HG03565 (cell line): ENCODE data around the gene OR2A1.
"Not testable (repeated sequence)": the region's sequence is repeated elsewhere in the genome, so short reads cannot be mapped to it uniquely, and the experiment has no call there.

ENCODE experiments used
- ATAC-seq: cut with Tn5 transposase; IDR thresholded peaks from one replicate; pipeline ENCODE4 v1.9.1; 2021; ENCODE audit warnings: mild to moderate bottlenecking, moderate library complexity; ENCODE audit not compliant: unreplicated experiment

Gene OR2A1, protein sequence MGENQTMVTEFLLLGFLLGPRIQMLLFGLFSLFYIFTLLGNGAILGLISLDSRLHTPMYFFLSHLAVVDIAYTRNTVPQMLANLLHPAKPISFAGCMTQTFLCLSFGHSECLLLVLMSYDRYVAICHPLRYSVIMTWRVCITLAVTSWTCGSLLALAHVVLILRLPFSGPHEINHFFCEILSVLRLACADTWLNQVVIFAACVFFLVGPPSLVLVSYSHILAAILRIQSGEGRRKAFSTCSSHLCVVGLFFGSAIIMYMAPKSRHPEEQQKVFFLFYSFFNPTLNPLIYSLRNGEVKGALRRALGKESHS

DNA sequence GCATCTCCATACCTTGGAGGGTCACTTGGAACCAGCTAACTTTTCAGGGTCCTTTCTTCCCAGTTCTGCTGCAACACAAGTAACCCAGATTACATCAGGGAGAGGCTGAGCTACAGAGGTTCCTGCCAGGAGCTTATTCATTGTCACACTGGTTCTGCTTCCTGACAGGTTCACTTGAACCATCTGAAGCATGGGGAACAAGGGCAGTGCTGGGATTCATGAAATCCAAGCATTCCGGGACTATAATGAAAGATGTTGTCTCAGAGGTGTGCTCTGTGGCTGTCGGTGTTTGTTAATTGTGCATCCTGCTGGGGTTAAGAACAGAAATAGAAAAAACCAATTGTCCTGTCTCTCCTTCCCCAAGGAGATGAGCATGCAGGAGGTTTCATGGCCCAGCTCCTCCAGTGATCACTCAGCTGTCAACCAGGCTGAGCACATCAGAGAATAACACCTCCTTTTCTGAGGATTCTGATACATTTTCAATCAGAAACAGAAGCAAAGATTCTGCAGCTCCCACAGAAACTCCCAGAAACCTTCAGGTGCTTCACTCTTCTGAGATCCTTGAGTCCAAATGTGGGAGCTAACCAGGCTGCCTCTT lies at the start of gene OR2A1:
Gene OR2A1 (plus strand): TSS at position 548 of the 598 bp plus-strand sequence. CDS start 5,706 bp downstream, outside the sequence.
- ATAC-seq, result not testable (repeated sequence)

DNA sequence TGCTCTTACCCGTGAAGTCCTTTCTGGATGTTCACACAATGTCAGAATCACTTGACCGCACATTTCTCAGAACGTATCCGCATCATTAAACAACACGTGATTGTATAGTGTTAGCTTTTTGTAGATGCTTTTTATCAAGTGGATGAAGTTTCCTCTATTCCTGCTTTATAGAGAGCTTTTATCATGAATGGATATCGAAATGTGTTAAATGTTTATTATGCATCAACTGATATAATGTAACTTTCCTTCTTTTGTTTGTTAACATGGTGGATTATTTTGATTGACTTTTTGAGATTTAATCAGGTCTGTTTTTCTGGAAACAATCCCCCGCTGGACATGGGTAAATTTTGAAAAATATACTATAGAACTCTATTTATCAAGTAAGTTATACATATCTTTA lies 47.5 kb upstream of the OR2A1 start, which contains the start of gene OR2A7:
Gene OR2A7 (minus strand): TSS at position 101 of the 400 bp plus-strand sequence. CDS start 5,164 bp downstream, outside the sequence.
- not testable (repeated sequence) for ATAC-seq

DNA sequence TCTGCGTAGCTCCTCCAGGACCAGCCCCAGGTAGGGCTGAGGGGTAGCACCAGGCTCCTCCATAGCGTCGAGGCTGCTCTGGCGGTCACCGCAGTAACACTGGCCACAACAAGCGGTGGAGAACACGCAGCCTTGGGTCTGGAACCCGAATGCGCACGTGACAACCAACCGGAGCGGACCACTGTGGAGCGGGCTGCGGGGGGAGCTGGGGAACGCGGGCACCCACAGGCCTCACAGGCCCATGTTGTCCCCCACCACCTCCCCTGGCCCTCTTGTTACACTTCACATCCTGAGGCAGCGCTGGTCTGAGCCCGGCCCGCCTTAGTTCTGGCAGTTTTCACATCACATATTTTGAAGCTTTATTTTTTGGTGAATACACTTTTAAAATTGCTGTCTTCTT lies 43.0 kb upstream of the OR2A1 start, which contains the start of gene CTAGE8:
Gene CTAGE8 (minus strand): TSS at position 101 of the 400 bp plus-strand sequence. CDS start 38 bp downstream, at position 63.
- ATAC-seq, result not testable (repeated sequence)

DNA sequence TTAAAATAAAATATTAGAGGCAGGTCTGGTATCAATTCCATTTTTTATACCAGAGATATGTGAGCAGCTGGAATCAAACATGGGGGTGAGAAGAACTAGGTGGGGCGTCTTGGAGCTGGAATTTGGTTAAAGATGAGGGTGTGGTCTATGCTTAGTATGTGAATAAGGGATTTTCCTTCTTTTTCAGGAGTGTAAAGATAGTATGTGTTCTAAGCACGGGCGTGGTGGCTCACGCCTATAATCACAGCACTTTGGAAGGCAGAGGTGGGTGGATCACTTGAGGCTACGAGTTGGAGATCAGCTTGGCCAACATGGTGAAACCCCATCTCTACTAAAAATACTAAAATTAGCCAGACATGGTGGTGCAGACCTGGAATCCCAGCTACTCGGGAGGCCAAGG lies 36.9 kb upstream of the OR2A1 start:
- not testable (repeated sequence) for ATAC-seq

DNA sequence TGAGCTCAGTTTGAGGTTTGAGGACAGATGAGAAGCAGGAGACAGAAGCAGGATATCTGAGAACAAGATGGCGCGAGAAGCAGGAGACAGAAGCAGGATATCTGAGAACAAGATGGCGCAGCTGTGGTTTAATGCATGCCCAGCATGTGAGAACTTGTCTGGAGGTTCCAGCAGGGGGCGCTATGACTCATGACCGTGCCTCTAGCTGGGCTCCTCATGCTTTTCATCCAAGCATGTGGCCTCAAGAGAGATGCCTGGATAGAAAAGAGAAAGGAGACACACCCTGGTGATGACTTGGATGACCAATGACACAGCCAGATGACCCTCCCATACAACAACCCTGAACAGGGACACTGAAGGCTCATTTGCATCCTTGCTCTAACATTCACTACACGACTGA lies 32.2 kb upstream of the OR2A1 start:
- ATAC-seq, result not testable (repeated sequence)

DNA sequence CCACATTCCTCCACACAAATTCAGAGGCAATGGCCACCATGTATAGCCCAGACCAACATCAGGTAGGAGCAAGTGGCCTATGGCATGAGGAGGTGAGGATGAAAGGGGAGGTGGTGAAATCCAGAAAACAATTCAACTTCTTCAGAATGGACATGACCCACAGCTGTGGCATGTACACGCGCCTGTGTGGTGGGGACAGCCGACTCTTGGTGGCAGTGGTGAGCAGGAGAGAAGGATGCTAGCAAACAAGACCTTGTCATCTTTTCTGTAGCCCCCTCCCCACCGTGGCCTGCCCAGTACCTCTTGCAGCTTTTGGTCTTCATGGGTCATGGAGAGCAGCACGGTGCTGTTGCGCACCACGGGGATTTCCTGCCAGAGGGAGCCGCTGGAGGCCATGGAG lies 30.2 kb upstream of the OR2A1 start:
- not testable (repeated sequence) for ATAC-seq

DNA sequence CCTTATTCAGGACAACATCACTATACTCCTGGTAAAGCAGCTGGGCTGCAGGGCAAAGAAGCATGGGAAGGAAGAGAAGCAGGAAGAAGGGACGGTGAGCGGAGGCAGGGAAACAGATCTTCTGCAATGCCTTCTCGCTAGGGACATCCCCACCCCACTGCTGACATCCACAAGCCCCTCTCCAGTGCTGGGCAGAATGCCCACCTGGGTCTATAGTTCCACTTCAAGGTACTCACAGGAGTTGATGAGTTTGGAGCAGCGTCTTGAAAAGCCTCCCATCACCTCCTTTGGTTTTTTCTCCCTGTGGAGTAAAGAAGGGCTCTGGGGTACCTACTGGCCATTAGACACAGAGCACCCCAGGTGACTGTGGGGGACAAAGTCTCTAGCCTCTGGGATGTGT lies 29.7 kb upstream of the OR2A1 start:
- ATAC-seq, result not testable (repeated sequence)

DNA sequence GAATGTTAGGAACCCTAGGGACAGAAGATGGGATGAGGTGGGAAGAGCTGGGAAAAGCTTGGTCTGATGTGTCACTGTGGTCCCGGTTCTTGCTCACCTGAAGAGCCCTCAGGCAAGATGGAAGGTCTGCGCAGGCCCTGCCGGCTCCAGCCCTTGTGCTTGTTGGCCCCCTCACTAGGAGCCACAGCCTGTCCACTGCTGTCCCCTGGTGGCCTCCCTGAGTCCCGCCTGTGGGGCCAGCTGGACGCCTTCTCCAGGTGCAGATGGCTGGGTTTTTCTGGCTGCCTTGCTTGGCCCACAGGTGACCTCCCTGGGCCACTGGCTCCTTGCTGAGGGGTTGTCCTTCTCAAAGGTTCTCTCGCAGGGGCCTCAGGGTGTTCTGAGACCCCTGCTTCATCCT lies 28.5 kb upstream of the OR2A1 start:
- ATAC-seq, result not testable (repeated sequence)

DNA sequence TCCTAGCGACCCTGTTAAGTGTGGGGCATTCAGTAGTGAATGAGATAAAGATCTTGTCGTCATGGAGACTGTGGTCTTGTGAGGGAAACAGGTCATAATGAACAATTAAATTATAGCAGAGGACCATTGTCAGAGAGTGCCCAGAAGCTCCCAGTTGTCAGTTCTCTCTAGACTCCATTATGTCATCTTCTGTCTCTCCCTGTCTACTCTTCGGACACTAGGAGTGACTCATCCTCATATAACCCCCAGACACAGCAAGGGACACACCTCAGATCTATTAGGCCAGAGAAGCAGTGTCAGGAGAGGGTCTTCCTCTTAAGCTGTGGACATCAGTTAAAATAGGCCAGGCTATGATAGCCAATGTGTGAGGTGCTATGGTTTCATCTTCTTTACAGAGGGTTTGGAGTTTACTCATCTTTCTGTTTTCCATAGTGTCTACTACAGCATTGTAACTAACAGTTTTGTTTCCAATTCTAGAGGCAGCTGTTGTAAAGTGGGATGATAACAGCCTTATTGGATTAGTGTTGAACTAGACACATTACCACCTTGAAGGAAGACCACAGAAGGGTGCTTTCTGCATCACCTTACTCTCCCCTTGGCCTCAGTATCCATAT lies 24.9 kb upstream of the OR2A1 start:
- not testable (repeated sequence) for ATAC-seq

DNA sequence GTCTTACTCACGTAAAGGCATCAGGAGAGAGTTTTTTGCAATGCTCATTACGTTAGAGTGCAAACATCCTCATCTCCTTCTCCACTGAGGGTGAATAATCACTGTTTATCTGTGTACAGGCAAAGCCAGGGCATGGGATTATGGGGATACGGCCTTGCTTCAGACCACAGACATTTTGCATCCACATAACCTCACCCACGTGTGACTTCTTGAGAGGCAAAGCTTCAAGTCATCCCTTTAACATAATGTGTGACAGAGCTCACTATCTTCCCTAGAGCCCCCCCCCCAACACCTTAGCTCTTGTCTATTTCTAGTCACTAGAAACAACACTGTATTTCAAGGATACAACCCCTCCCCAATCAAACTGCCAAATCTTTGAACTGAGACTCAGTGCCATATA lies 20.6 kb upstream of the OR2A1 start:
- not testable (repeated sequence) for ATAC-seq

DNA sequence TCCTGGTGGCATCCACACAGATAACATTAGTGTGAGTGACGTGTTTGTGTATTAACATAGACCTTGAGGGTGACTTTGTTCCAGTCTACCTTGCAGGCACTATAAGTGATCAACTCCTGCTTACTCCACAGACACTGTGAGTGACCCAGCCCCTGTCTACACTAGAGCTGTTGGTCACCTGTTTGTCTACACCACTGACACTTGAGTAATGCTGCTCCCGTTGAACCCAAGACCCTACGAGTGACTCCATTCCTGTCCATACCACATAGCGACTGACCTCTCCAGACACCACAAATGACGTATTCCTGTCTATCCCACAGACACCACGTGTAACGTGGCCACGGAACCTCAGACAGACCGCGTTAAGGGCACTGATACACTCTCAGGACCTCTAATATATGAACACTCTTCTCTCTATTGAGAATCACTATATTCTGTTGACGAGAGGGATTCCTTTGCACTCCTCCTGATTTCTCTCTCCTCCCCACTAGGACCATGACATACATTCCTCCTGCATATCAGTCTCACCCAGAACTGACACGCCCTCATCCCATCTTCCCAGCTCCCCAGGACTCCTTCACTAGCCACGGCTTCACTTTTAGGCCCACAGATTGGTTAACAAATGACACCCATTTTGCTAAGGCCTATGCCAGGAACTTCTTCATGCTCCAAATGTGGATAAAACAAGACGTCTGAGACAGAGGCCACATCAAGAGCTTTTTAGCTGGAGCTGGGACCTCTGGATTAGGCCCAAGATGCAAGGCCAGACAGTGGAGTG lies 19.6 kb upstream of the OR2A1 start:
- ATAC-seq, result not testable (repeated sequence)

DNA sequence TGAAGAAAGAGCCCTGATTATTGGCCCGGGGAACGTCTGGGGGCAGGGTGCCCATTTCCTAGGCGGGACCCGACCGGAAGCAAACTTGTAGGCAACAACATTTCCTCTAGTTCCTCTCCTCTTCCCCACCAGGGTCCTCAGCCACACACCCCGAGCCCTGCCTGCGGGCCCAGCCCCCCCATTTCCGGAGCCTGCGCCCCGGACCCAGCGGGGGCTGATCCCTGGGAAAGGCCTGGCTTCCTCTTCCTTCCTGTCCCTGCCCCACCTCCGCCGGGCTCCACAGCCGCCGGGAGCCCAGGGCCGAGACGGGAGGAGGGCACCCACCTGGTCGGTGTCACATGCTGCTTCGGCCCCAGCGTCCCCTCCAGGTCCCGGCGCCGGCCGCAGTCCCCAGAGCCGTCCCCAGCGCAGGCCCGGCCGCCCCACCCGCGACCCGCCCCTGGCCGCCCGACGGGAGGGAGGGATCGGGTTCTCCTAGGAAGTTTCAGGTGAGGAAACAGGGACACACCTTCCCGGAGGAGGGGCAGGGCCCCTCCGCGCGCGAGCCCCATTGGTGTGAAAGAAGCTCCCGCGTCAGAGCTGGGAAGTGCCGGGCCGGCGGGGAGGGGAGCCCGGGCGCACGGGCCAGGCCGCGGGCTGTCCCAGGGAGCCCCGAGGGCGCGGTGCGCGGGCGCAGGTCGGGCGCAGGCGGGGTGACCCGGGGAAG lies 18.3 kb upstream of the OR2A1 start:
- peak; percentile 47 for ATAC-seq

DNA sequence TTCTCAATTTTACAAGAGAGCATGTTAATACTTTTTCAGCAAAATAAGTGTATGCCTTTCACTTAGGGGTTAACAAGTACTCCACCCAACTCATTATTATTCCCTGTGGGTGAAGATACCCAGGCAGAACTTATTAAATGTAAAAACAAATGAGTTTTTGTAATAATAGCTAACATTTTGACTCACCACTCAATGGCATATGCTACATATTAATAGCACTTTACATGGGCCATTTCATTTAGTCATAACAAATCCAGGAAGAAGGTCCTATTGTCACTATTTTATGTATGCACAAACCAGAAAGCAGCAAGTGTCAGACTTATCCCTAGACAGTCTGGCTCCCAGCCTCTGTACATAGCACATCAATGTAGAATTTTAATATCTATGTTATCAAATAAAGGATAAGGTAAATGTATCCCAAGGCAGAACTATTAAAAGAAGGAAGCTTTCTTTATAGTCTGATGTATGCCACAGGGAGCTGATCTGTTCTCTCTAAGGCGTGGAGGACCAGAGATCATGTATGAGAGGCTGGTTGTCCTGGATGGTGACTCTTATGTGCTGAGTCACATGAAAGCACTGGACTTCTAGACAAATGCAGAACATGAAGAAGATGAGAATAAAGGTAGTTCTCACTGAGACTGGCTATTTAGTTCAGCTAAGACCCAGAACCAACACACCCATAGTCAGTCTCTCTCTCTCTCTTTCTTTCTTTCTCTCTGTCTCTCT lies 9.5 kb upstream of the OR2A1 start:
- ATAC-seq, result not testable (repeated sequence)

DNA sequence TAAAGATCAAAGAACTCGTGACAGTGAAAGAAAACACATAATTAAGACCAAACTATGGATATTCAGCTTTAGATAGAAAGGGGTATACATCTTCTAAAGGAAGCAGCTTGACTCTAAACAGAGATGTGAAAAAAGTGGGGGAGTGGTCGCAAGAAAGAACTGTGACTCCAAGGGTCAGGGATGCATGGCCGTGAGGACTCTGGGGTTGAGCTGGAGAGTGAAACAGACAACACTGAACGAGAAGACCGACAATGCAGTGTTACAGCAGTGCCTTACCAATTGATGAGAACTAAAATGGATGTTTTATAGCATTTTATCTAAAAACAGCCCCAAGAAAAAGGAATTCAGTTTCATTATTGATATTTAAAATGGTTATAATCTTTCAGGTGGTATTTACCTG lies 8.6 kb upstream of the OR2A1 start:
- not testable (repeated sequence) for ATAC-seq

DNA sequence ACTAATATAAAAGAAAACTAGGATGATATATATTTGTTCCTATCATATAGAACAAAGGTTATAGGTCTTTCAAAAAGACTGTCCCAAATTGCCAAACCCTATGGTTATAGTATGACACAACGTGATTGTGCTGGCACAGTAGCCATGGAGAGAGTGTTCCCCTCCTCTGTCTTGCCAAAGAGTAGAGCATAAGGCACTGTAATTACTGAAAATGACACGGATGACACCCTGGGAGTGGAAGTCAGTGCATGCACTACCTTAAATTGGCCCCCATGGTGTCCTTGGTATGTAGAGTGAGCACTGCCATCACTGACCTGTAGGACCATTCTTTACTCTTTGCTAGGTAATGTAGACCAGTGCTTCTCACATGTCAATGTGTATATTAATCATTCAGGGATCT lies 7.1 kb upstream of the OR2A1 start:
- not testable (repeated sequence) for ATAC-seq

DNA sequence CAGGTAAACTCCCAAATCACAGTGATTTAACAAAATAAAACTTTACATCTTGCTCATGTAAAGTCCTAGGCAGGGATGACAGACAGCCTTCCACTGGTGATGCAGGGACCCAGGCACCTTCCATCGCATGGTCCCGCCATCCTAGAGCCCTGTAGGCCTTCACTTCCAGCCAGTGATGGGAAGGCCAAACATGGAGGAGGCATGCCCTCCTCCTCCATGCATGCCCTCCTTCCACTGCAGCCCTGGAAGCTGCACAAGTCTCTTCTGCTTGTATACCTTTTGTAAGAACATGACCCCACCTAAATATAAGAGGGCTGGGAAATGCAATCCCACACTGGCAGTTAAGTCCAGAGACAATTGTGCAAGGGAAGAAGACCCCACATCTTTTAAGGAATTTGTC lies 2.5 kb upstream of the OR2A1 start:
- not testable (repeated sequence) for ATAC-seq

DNA sequence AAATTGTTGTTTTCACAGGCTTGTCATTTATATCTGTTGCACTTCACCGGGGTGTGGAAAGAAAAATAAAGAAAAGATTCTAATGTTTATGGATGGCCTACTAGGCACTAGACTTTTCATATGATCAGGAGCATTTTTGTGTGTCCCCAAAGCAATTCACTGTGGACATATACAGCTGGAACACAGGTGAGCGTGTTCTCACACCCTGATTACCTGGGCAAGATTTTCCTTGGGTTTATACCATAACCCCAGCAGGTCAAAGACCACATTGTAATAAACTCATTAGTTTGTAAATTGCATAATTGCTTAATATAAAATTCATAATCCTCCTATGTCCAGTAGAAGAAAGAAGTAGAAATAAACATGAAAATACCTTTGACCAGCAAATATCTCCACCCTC lies 1.0 kb upstream of the OR2A1 start:
- not testable (repeated sequence) for ATAC-seq

DNA sequence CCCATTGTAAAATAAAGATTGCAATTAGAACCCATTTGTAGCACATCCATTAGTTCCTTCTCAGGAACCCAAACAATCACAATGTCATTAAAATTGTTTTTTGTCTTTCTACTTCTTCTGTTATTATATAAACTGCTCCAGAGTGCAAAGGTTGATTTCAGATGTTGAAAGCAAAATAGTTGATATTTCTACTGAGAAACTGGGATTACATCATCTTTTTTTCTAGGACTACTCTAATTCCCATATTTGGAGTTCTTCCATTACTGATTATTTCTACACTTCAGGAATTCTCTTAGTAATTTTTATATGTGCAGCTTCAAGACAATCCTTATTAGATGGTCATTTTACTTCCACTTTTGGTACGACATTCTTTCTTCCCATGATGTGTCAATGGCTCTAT lies 5.3 kb downstream of the OR2A1 start:
- ATAC-seq, result not testable (repeated sequence)

DNA sequence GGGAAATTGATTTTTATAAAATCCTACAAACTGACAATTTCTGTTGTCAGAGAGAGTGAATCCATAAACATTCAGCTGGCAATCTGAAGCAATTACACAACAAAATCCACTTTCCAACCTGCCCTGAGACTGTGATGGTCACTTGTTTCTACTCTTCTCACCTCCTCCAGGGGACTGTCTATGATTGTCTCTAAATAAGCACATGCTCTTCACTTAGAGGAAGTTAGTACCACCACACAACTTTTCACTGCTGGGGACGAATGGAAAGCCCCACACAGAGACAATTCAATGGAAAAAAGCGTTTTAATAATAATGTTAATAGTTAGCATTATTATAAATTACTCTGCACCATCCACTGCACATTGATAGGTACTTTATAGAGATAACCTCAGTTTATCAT lies 7.3 kb downstream of the OR2A1 start:
- ATAC-seq, result not testable (repeated sequence)
